GM23338 (cell line): ENCODE measurements around the gene RABGAP1L. TPM values are rescaled to one million over a fixed set of nuclear protein-coding genes. Genes with fewer than 3 reads are reported as not detected.

Experiments
- ATAC-seq: fragments of 200-7000 bp; cut with Tn5 transposase; 3 replicates; pipeline ENCODE4 v1.9.1; 2020
- DNase-seq: peaks from one replicate; pipeline ENCODE4 v3.0.0-alpha.2; 2015; ENCODE audit warnings: low spot score
- H2AFZ ChIP-seq: fragments of 200-600 bp; sonication (generic); 2 replicates; pipeline ENCODE4 v1.8.0; 2016; ENCODE audit warnings: antibody characterized with exemption, mild to moderate bottlenecking, moderate library complexity
- H3F3A ChIP-seq: fragments of 200-600 bp; sonication (generic); replicated peaks from 2 replicates; pipeline ENCODE4 v1.8.0; 2017; ENCODE audit warnings: antibody characterized with exemption, mixed run types, low read depth
- H3K27ac ChIP-seq: fragments of 200-600 bp; sonication (generic); 2 replicates; pipeline ENCODE4 v1.6.1; 2016; ENCODE audit warnings: low read depth
- H3K27me3 ChIP-seq: fragments of 200-600 bp; sonication (generic); 2 replicates; pipeline ENCODE4 v1.8.0; 2016; ENCODE audit warnings: mild to moderate bottlenecking, mixed run types, moderate library complexity; ENCODE audit not compliant: insufficient read depth
- H3K36me3 ChIP-seq: fragments of 200-600 bp; sonication (generic); 2 replicates; pipeline ENCODE4 v1.8.0; 2016; ENCODE audit warnings: mild to moderate bottlenecking; ENCODE audit not compliant: insufficient read depth
- H3K4me1 ChIP-seq: fragments of 200-600 bp; sonication (generic); 2 replicates; pipeline ENCODE4 v1.8.0; 2016; ENCODE audit warnings: mild to moderate bottlenecking, moderate library complexity; ENCODE audit not compliant: insufficient read depth
- H3K4me2 ChIP-seq: fragments of 200-600 bp; sonication (generic); 2 replicates; pipeline ENCODE4 v1.7.1; 2017; ENCODE audit warnings: mixed run types
- H3K4me3 ChIP-seq: fragments of 200-600 bp; sonication (generic); 2 replicates; pipeline ENCODE4 v1.6.1; 2016; ENCODE audit warnings: mixed run types
- H3K79me2 ChIP-seq: fragments of 200-600 bp; sonication (generic); replicated peaks from 2 replicates; pipeline ENCODE4 v1.8.0; 2017; ENCODE audit warnings: mild to moderate bottlenecking; ENCODE audit not compliant: insufficient read depth
- H3K9me2 ChIP-seq: fragments of 200-600 bp; sonication (generic); 2 replicates; pipeline ENCODE4 v1.8.0; 2017; ENCODE audit not compliant: insufficient read depth
- H4K20me1 ChIP-seq: fragments of 200-600 bp; sonication (generic); replicated peaks from 2 replicates; pipeline ENCODE4 v1.8.0; 2017; ENCODE audit warnings: mild to moderate bottlenecking; ENCODE audit not compliant: insufficient read depth
- H3K27ac Mint-ChIP-seq: 2 replicates; pipeline ENCODE4 v1.8.0; 2020; ENCODE audit warnings: inconsistent platforms, mild to moderate bottlenecking, moderate library complexity, mixed read lengths
- H3K27me3 Mint-ChIP-seq: 3 replicates; pipeline ENCODE4 v1.8.0; 2022; ENCODE audit warnings: low read depth, mild to moderate bottlenecking, moderate library complexity, mixed read lengths, inconsistent platforms; ENCODE audit not compliant: insufficient read depth, poor library complexity
- H3K36me3 Mint-ChIP-seq: 3 replicates; pipeline ENCODE4 v1.8.0; 2021; ENCODE audit warnings: low read depth, mild to moderate bottlenecking, inconsistent platforms, moderate library complexity, mixed read lengths
- H3K4me1 Mint-ChIP-seq: 3 replicates; pipeline ENCODE4 v1.8.0; 2020; ENCODE audit warnings: mild to moderate bottlenecking, inconsistent platforms, mixed read lengths
- H3K4me3 Mint-ChIP-seq: 3 replicates; pipeline ENCODE4 v1.8.0; 2021; ENCODE audit warnings: moderate library complexity, mild to moderate bottlenecking, inconsistent platforms, mixed read lengths
- H3K9me3 Mint-ChIP-seq: 3 replicates; pipeline ENCODE4 v1.8.0; 2020; ENCODE audit warnings: moderate library complexity, mild to moderate bottlenecking, inconsistent platforms, mixed read lengths
- CREB1 ChIP-seq: fragments of 250-450 bp; sonication (Bioruptor Pico); IDR thresholded peaks from 2 replicates; pipeline ENCODE4 v1.5.0; 2020; ENCODE audit warnings: low read depth, mild to moderate bottlenecking, moderate library complexity
- ETS1 ChIP-seq: IDR thresholded peaks from 2 replicates; pipeline ENCODE4 v1.6.1; 2016; ENCODE audit warnings: antibody characterized with exemption
- EZH2 ChIP-seq: fragments of 200-600 bp; sonication (generic); IDR thresholded peaks from one replicate; pipeline ENCODE4 v1.8.0; 2017; ENCODE audit warnings: antibody characterized with exemption, mild to moderate bottlenecking, low read depth; ENCODE audit not compliant: unreplicated experiment
- EZH2phosphoT487 ChIP-seq: fragments of 200-600 bp; sonication (generic); IDR thresholded peaks from one replicate; pipeline ENCODE4 v1.8.1; 2018; ENCODE audit warnings: antibody characterized with exemption; ENCODE audit not compliant: unreplicated experiment
- NANOG ChIP-seq: IDR thresholded peaks from 2 replicates; pipeline ENCODE4 v1.6.1; 2016; ENCODE audit warnings: antibody characterized with exemption, borderline replicate concordance
- POLR2AphosphoS5 ChIP-seq: IDR thresholded peaks from 2 replicates; pipeline ENCODE4 v1.6.1; 2016; ENCODE audit warnings: antibody characterized with exemption, low read depth
- STAT1 ChIP-seq: IDR thresholded peaks from one replicate; pipeline ENCODE4 v1.6.1; 2016; ENCODE audit warnings: antibody characterized with exemption; ENCODE audit not compliant: unreplicated experiment
- ZNF114 ChIP-seq: fragments of 250-450 bp; sonication (Bioruptor Pico); IDR thresholded peaks from 2 replicates; pipeline ENCODE4 v1.5.0; 2020; ENCODE audit warnings: mild to moderate bottlenecking, moderate library complexity
- ZNF331 ChIP-seq: fragments of 250-450 bp; sonication (Bioruptor Pico); IDR thresholded peaks from 2 replicates; pipeline ENCODE4 v1.5.0; 2020; ENCODE audit warnings: low read depth, mild to moderate bottlenecking, moderate library complexity
- polyA plus RNA-seq: library from polyadenylated mRNA; unstranded; fragments of >200 nt; fragmentation: Nextera tagmentation; extraction: Ambion mirVana; gene quantifications from 2 replicates; pipeline ENCODE4 v1.2.1, GENCODE V29; 2016
- total RNA-seq: library from RNA; depleted of rRNA; stranded (reverse); fragments of >200 nt; shearing (Covaris generic); gene quantifications from 2 replicates; pipeline ENCODE4 v1.2.3, GENCODE V29; 2014
- TF ChIP-seq, protein P1 (sequence below): IDR thresholded peaks from one replicate; pipeline ENCODE4 v1.6.1; 2018; ENCODE audit warnings: antibody characterized with exemption; ENCODE audit not compliant: unreplicated experiment
- TF ChIP-seq, protein P2 (sequence below), 2 experiments: fragments of 200-600 bp in 1 of 2; sonication (generic) in 1 of 2; conservative IDR thresholded peaks; 2 replicates each; pipeline versions ENCODE4 v1.5.1 to v1.6.1; 2016 to 2017; ENCODE audit warnings: antibody characterized with exemption in 2 of 2, low read depth in 2 of 2, mild to moderate bottlenecking in 2 of 2, moderate library complexity in 1 of 2

The RABGAP1L gene
- total and polyA plus RNA-seq, 2 experiments from 2014 or later: 83.2 to 136 TPM

GRCh38 chr1:174110053-174110452, 49.3 kb upstream of the RABGAP1L start (continued):
- TF ChIP-seq, protein P1, sequence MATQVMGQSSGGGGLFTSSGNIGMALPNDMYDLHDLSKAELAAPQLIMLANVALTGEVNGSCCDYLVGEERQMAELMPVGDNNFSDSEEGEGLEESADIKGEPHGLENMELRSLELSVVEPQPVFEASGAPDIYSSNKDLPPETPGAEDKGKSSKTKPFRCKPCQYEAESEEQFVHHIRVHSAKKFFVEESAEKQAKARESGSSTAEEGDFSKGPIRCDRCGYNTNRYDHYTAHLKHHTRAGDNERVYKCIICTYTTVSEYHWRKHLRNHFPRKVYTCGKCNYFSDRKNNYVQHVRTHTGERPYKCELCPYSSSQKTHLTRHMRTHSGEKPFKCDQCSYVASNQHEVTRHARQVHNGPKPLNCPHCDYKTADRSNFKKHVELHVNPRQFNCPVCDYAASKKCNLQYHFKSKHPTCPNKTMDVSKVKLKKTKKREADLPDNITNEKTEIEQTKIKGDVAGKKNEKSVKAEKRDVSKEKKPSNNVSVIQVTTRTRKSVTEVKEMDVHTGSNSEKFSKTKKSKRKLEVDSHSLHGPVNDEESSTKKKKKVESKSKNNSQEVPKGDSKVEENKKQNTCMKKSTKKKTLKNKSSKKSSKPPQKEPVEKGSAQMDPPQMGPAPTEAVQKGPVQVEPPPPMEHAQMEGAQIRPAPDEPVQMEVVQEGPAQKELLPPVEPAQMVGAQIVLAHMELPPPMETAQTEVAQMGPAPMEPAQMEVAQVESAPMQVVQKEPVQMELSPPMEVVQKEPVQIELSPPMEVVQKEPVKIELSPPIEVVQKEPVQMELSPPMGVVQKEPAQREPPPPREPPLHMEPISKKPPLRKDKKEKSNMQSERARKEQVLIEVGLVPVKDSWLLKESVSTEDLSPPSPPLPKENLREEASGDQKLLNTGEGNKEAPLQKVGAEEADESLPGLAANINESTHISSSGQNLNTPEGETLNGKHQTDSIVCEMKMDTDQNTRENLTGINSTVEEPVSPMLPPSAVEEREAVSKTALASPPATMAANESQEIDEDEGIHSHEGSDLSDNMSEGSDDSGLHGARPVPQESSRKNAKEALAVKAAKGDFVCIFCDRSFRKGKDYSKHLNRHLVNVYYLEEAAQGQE: no peak
- TF ChIP-seq ZNF331 (CRISPR knock-in tag) (no peak), EZH2phosphoT487 (no peak), STAT1 (no peak), ZNF114 (CRISPR knock-in tag) (no peak)
- TF ChIP-seq, protein P2, sequence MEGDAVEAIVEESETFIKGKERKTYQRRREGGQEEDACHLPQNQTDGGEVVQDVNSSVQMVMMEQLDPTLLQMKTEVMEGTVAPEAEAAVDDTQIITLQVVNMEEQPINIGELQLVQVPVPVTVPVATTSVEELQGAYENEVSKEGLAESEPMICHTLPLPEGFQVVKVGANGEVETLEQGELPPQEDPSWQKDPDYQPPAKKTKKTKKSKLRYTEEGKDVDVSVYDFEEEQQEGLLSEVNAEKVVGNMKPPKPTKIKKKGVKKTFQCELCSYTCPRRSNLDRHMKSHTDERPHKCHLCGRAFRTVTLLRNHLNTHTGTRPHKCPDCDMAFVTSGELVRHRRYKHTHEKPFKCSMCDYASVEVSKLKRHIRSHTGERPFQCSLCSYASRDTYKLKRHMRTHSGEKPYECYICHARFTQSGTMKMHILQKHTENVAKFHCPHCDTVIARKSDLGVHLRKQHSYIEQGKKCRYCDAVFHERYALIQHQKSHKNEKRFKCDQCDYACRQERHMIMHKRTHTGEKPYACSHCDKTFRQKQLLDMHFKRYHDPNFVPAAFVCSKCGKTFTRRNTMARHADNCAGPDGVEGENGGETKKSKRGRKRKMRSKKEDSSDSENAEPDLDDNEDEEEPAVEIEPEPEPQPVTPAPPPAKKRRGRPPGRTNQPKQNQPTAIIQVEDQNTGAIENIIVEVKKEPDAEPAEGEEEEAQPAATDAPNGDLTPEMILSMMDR (conservative IDR thresholded peaks at IDR 0.05; ENCODE audit: low read depth in 2 of 2): no peak

DNA sequence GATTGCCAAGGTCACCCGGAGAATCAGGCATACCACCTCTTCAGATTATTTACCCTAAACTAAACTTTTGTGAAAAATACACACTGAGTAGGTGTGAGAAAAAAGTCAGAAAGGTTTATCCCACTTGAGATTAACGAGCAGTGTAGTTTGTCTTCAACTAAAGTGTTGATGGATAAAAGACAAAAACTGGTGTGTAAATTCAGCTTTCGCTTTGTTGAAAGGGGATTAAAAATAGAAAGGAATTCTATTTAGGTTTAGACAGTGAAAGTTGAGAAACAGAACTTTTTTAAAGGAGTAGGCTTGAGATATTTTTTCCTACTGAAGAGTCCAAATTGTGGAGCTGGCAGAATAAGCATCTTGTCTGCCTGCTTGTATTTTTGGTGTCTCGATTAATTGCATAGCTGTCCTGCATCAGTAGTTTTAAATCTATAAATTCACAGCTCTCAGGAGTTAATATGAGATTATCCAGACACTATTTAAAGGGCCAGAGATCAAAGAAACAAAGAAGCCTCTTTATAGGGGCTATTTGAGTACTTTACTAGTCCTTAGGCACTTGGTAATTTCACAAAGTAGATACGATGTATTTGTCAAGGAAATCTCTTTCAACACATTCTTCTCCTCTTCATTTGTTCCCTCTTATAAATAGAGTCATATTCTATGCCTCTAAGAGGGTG, 46.7 kb upstream of the RABGAP1L start:
- no peaks in the 10 kb centered on the region for H3F3A ChIP-seq
- H3K4me3 ChIP-seq: no peak overlapping the region
- no peaks in the 10 kb centered on the region for H4K20me1 ChIP-seq
- no peaks in the 10 kb centered on the region for H3K4me1 ChIP-seq
- no peak for TF ChIP-seq NANOG
- H3K27ac ChIP-seq: no peak overlapping the region
- no peaks in the 10 kb centered on the region for H3K9me3 Mint-ChIP-seq
- no peaks in the 10 kb centered on the region for H3K36me3 Mint-ChIP-seq
- H3K4me1 Mint-ChIP-seq: 0 out of 3 replicates have a peak, but pooled peaks cover 2% of the 10 kb centered on the region
- H3K27ac Mint-ChIP-seq: no peak overlapping the region
- DNase-seq (no peak), ATAC-seq (no peak)
- no peaks in the 10 kb centered on the region for H3K36me3 ChIP-seq
- H3K27me3 Mint-ChIP-seq: no peaks in the 10 kb centered on the region
- no peaks in the 10 kb centered on the region for H3K79me2 ChIP-seq
- no peak overlapping the region for H2AFZ ChIP-seq
- H3K4me2 ChIP-seq: no peak overlapping the region
- H3K4me3 Mint-ChIP-seq: no peak overlapping the region
- H3K9me2 ChIP-seq: no peaks in the 10 kb centered on the region
- no peaks in the 10 kb centered on the region for H3K27me3 ChIP-seq

DNA sequence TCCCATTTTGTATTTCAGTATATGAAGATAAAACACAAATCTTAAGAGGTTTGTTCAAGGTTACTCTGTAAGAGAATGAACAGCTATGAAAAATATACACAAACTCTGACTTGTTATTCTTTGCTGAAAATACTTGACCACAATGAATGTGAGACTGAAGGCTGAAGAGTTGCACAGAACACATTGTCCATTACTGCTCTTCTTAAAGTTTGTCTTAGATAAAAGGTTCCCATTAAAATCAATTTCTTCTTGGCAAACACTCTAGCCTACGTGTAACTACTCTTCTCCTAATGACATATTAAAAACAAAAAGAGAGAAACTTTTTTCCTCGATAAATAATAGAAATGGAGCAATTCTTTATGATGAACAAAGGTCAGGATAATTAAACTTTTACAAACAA, 45.2 kb upstream of the RABGAP1L start:
- Histone ChIP-seq H4K20me1 (no peaks in the 10 kb centered on the region), H3K4me1 (no peaks in the 10 kb centered on the region), H3K4me2 (no peak overlapping the region), H3K27me3 (no peaks in the 10 kb centered on the region), H3K9me2 (no peaks in the 10 kb centered on the region), H2AFZ (no peak overlapping the region), H3K27ac (no peak overlapping the region), H3K4me3 (no peak overlapping the region), H3F3A (no peaks in the 10 kb centered on the region), H3K36me3 (no peaks in the 10 kb centered on the region), H3K79me2 (no peaks in the 10 kb centered on the region)
- Mint-ChIP-seq H3K27me3 (no peaks in the 10 kb centered on the region), H3K4me1 (0 out of 3 replicates have a peak, but pooled peaks cover 2% of the 10 kb centered on the region), H3K36me3 (no peaks in the 10 kb centered on the region), H3K9me3 (no peaks in the 10 kb centered on the region), H3K27ac (no peak overlapping the region), H3K4me3 (no peak overlapping the region)
- DNase-seq: no peak
- no peak for ATAC-seq
- TF ChIP-seq STAT1: no peak
- TF ChIP-seq ZNF331 (CRISPR knock-in tag): no peak
- TF ChIP-seq ETS1: no peak
- no peak for TF ChIP-seq NANOG
- no peak for TF ChIP-seq EZH2
- TF ChIP-seq POLR2AphosphoS5: no peak
- no peak for TF ChIP-seq ZNF114 (CRISPR knock-in tag)
- TF ChIP-seq CREB1 (CRISPR knock-in tag): no peak
- TF ChIP-seq, protein P1: no peak
- no peak for TF ChIP-seq EZH2phosphoT487
